A549 (cell line): ENCODE results near the gene ZFHX3. TPM values are rescaled to one million over a fixed set of nuclear protein-coding genes. Genes with fewer than 3 reads are reported as not detected.
A peak's percentile ranks its signal among the peaks of the same experiment; 100 is the strongest.

ENCODE experiments used
- ATAC-seq, 2 experiments: fragments of 200-7000 bp in 1 of 2; fragments of >200 bp in 1 of 2; cut with Nextera tagmentation in 1 of 2; cut with Tn5 transposase in 1 of 2; 3 replicates each; pipeline versions ENCODE4 v1.8.0 to v1.9.1; 2018 to 2020; ENCODE audit warnings: mild to moderate bottlenecking in 1 of 2, moderate library complexity in 1 of 2
- CTCF ChIA-PET: fragments of 300-600 bp; sonication (Branson Sonifier 250); formaldehyde crosslinking; extraction: SDS; loops from one replicate; lab custom pipeline; 2021; ENCODE audit warnings: antibody characterized with exemption, inconsistent platforms; lab: Yijun Ruan, JAX
- POLR2A ChIA-PET: fragments of 350-600 bp; formaldehyde crosslinking; extraction: SDS; loops from one replicate; lab custom pipeline; 2021; ENCODE audit warnings: antibody characterized with exemption, inconsistent platforms; lab: Yijun Ruan, JAX
- DNase-seq, 2 experiments: peaks; one replicate each; pipeline versions ENCODE4 v3.0.0 to v3.0.0-alpha.2; 2011 to 2016; ENCODE audit warnings: low read depth in 1 of 2, low spot score in 1 of 2
- FAIRE-seq: peaks from 2 replicates; lab custom pipeline; 2011; peaks lifted over from hg19 to GRCh38; lab: Jason Lieb, UNC
- H3K27ac ChIP-seq, 2 experiments: fragments of >200 bp; sonication (Bioruptor Twin); formaldehyde crosslinking; 3 replicates each; pipeline ENCODE4 v1.5.1; 2016 to 2017
- H3K4me1 ChIP-seq: fragments of >200 bp; sonication (Bioruptor Twin); formaldehyde crosslinking; 3 replicates; pipeline ENCODE4 v1.6.1; 2016
- H3K4me2 ChIP-seq: fragments of >200 bp; sonication (Bioruptor Twin); formaldehyde crosslinking; 3 replicates; pipeline ENCODE4 v1.6.1; 2016
- H3K4me3 ChIP-seq: fragments of >200 bp; sonication (Bioruptor Twin); formaldehyde crosslinking; 3 replicates; pipeline ENCODE4 v1.5.1; 2016
- H3K9me3 ChIP-seq: fragments of >200 bp; sonication (Bioruptor Twin); formaldehyde crosslinking; 3 replicates; pipeline ENCODE4 v1.6.1; 2016
- CBX2 ChIP-seq: fragments of 200-600 bp; sonication (generic); IDR thresholded peaks from 2 replicates; pipeline ENCODE4 v1.6.1; 2016; ENCODE audit warnings: low read depth, mild to moderate bottlenecking, borderline replicate concordance
- ESRRA ChIP-seq: fragments of 150-350 bp; IDR thresholded peaks from 2 replicates; pipeline ENCODE4 v1.6.1; 2014; ENCODE audit warnings: mild to moderate bottlenecking, low read length, borderline replicate concordance
- FOSL2 ChIP-seq, 2 experiments: fragments of 450-650 bp in 1 of 2; fragments of >200 bp in 1 of 2; sonication (Bioruptor Twin) in 1 of 2; formaldehyde crosslinking; IDR thresholded peaks; 2 replicates each; pipeline versions ENCODE4 v1.5.0 to v1.6.1; 2016 to 2020; ENCODE audit warnings: mild to moderate bottlenecking in 1 of 2, moderate library complexity in 1 of 2
- GATA3 ChIP-seq: IDR thresholded peaks from 2 replicates; pipeline ENCODE4 v1.6.1; 2012; ENCODE audit warnings: borderline replicate concordance
- HDAC2 ChIP-seq: fragments of 200-600 bp; sonication (generic); IDR thresholded peaks from 2 replicates; pipeline ENCODE4 v1.6.1; 2016
- HOXB13 ChIP-seq: fragments of 250-450 bp; sonication (Bioruptor Pico); IDR thresholded peaks from 2 replicates; pipeline ENCODE4 v1.5.0; 2020; ENCODE audit warnings: low read depth, mild to moderate bottlenecking, moderate library complexity
- MYC ChIP-seq: IDR thresholded peaks from 2 replicates; pipeline ENCODE4 v1.6.1; 2012; ENCODE audit warnings: mild to moderate bottlenecking, inconsistent platforms, low read length, improper control_type of control experiment, borderline replicate concordance
- NR3C1 ChIP-seq: fragments of >200 bp; sonication (Bioruptor Twin); formaldehyde crosslinking; IDR thresholded peaks from 3 replicates; pipeline ENCODE4 v1.6.1; 2017
- PHF8 ChIP-seq: fragments of 200-600 bp; sonication (generic); IDR thresholded peaks from 2 replicates; pipeline ENCODE4 v1.6.1; 2016; ENCODE audit warnings: low read depth, mild to moderate bottlenecking, antibody characterized with exemption, moderate library complexity, borderline replicate concordance
- POLR2AphosphoS2 ChIP-seq: conservative IDR thresholded peaks from 2 replicates; pipeline ENCODE4 v1.6.1; 2012; ENCODE audit warnings: low read length, improper control_type of control experiment, inconsistent platforms
- RAD21 ChIP-seq, 2 experiments: fragments of >200 bp in 1 of 2; sonication (Bioruptor Twin) in 1 of 2; formaldehyde crosslinking in 1 of 2; IDR thresholded peaks in 1 of 2; conservative IDR thresholded peaks in 1 of 2; 2 replicates in 1 of 2; 3 replicates in 1 of 2; pipeline ENCODE4 v1.6.1; 2012 to 2018; ENCODE audit warnings: inconsistent platforms in 1 of 2
- RARB ChIP-seq: fragments of 250-450 bp; sonication (Bioruptor Pico); IDR thresholded peaks from 2 replicates; pipeline ENCODE4 v1.8.0; 2021; ENCODE audit warnings: mild to moderate bottlenecking, moderate library complexity
- ZSCAN20 ChIP-seq: fragments of 250-450 bp; sonication (Bioruptor Pico); IDR thresholded peaks from 2 replicates; pipeline ENCODE4 v1.8.0; 2022; ENCODE audit warnings: mild to moderate bottlenecking, moderate library complexity
- WGBS: methylation state at CpG from one replicate; pipeline ENCODE4 v1.1.6; 2017; ENCODE audit errors: missing lambda C conversion rate; 5-methylcytosine and 5-hydroxymethylcytosine counted together
- polyA plus RNA-seq, 4 experiments: library from polyadenylated mRNA; depleted of rRNA in 3 of 4; stranded (reverse); fragments of >200 nt; fragmentation: RNase III in 1 of 4; extraction: RNeasy Plus Mini Kit Qiagen cat#74134 plus additional on column Dnase treatment in 1 of 4; gene quantifications; 2 replicates in 3 of 4; 3 replicates in 1 of 4; pipeline ENCODE4 v1.2.3, GENCODE V29; 2011 to 2017
- TF ChIP-seq, protein P1 (sequence below): IDR thresholded peaks from 2 replicates; pipeline ENCODE4 v1.6.1; 2012
- TF ChIP-seq, protein P2 (sequence below): fragments of >200 bp; sonication (Bioruptor Twin); formaldehyde crosslinking; IDR thresholded peaks from 2 replicates; pipeline ENCODE4 v1.6.1; 2016
- TF ChIP-seq, protein P3 (sequence below): fragments of 200-600 bp; sonication (generic); IDR thresholded peaks from 2 replicates; pipeline ENCODE4 v1.6.1; 2016; ENCODE audit warnings: antibody characterized with exemption, mild to moderate bottlenecking, moderate library complexity
- TF ChIP-seq, protein P4 (sequence below): fragments of >200 bp; sonication (Bioruptor Twin); formaldehyde crosslinking; IDR thresholded peaks from 3 replicates; pipeline ENCODE4 v1.6.1; 2016
- TF ChIP-seq, protein P5 (sequence below): IDR thresholded peaks from 2 replicates; pipeline ENCODE4 v1.6.1; 2012

The ZFHX3 gene
- polyA plus RNA-seq, 2 of the 4 experiments (the other 2 are of a cell fraction), result 3.9 to 6.5 TPM

DNA sequence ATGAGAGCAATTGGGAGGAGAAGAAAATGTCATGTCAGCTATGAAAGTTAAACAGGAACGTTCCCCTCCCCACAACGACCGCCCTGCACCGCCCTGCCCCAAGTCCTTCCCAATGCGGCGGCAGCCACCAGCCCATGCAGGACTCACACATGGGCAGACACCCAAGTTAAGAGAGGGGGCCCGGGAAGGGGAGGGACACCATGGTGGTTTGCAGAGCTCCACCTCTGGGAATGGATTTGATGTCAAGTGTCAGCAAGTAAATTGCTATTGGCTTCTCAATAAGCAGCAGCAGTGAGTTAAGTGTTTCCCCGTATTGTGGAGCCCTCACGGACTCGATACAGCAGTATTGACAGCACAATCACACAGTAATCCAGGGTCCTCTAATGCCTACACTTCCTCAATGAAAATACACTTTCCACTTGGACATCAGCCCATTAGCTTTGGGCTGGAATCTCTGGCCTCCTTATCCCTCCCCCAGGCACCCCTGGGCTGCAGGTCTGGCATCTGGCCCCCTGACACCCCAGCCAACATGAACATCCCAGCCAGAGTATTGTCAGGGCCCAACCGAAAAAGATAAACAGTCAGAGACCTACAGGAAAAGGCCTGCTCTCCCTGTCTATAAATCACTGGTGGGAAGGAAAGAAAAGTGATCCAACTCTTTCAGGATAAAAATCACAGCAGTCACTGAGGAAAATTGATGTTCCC, 22.6 kb downstream of the ZFHX3 start:
- H3K9me3 ChIP-seq, result no peaks in the 10 kb centered on the region
- no peak overlapping the region for H3K4me3 ChIP-seq
- DNase-seq, result no peak
- H3K4me2 ChIP-seq, result no peak overlapping the region; the same call in 2 of the 3 replicates
- peaks cover 62% of the 10 kb centered on the region for H3K4me1 ChIP-seq
- no peak for TF ChIP-seq ZSCAN20 (CRISPR knock-in tag)
- no peak for TF ChIP-seq HDAC2
- no peak for TF ChIP-seq POLR2AphosphoS2
- TF ChIP-seq, protein P1, sequence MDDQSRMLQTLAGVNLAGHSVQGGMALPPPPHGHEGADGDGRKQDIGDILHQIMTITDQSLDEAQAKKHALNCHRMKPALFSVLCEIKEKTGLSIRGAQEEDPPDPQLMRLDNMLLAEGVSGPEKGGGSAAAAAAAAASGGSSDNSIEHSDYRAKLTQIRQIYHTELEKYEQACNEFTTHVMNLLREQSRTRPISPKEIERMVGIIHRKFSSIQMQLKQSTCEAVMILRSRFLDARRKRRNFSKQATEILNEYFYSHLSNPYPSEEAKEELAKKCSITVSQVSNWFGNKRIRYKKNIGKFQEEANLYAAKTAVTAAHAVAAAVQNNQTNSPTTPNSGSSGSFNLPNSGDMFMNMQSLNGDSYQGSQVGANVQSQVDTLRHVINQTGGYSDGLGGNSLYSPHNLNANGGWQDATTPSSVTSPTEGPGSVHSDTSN, result no peak
- TF ChIP-seq MYC, result no peak
- no peak for ATAC-seq
- POLR2A ChIA-PET, result no interaction called here
- 84% methylated on average over 11 of the region's 11 CpGs for WGBS
- peak overlapping the region in 1 of 2 experiments; percentile 58; a peak in 2 of 6 replicates for H3K27ac ChIP-seq
- FAIRE-seq, result no peak
- CTCF ChIA-PET, result interaction anchor here (1.1 kb wide), 1 partner anchor 22 kb away, joined by 5 read pairs; the partner anchor contains the start of gene ZFHX3

DNA sequence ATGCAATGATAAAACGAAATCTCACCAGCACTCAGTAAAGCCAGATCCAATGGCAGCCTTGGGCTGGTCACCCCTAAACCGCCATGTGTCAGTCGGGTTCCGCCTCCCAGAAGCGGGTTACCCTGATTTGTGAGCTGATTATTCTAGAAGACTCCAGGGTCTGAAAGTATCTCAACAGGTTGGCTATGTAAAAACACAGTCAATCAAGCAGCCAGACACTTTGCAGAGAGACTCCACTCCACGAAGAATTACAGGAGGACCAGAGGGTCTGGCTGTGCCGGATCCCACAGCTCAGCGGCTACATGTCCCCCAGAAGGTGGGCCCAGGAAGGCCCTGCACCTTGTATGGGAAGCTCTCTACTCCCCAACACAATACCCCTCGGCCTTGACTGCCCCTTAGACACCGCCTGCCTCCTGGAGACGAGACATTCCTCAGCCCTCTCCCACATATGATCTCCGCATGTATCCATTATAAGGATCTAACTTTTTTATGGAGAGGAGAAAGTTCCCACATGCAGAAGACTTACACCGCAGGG, 23.3 kb downstream of the ZFHX3 start:
- POLR2A ChIA-PET, result no interaction called here
- no peak for ATAC-seq
- no peak for TF ChIP-seq RARB (CRISPR knock-in tag)
- TF ChIP-seq CBX2, result no peak
- TF ChIP-seq, protein P2, sequence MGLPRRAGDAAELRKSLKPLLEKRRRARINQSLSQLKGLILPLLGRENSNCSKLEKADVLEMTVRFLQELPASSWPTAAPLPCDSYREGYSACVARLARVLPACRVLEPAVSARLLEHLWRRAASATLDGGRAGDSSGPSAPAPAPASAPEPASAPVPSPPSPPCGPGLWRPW, result no peak
- TF ChIP-seq RAD21 (conservative IDR thresholded peaks at IDR 0.05 in 1 of 2, IDR thresholded peaks at IDR 0.05 in 1 of 2), result no peak
- TF ChIP-seq HOXB13, result no peak
- no peak for TF ChIP-seq PHF8
- TF ChIP-seq, protein P3, sequence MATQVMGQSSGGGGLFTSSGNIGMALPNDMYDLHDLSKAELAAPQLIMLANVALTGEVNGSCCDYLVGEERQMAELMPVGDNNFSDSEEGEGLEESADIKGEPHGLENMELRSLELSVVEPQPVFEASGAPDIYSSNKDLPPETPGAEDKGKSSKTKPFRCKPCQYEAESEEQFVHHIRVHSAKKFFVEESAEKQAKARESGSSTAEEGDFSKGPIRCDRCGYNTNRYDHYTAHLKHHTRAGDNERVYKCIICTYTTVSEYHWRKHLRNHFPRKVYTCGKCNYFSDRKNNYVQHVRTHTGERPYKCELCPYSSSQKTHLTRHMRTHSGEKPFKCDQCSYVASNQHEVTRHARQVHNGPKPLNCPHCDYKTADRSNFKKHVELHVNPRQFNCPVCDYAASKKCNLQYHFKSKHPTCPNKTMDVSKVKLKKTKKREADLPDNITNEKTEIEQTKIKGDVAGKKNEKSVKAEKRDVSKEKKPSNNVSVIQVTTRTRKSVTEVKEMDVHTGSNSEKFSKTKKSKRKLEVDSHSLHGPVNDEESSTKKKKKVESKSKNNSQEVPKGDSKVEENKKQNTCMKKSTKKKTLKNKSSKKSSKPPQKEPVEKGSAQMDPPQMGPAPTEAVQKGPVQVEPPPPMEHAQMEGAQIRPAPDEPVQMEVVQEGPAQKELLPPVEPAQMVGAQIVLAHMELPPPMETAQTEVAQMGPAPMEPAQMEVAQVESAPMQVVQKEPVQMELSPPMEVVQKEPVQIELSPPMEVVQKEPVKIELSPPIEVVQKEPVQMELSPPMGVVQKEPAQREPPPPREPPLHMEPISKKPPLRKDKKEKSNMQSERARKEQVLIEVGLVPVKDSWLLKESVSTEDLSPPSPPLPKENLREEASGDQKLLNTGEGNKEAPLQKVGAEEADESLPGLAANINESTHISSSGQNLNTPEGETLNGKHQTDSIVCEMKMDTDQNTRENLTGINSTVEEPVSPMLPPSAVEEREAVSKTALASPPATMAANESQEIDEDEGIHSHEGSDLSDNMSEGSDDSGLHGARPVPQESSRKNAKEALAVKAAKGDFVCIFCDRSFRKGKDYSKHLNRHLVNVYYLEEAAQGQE, result no peak
- TF ChIP-seq ESRRA, result no peak
- no peak for TF ChIP-seq NR3C1
- TF ChIP-seq, protein P4, sequence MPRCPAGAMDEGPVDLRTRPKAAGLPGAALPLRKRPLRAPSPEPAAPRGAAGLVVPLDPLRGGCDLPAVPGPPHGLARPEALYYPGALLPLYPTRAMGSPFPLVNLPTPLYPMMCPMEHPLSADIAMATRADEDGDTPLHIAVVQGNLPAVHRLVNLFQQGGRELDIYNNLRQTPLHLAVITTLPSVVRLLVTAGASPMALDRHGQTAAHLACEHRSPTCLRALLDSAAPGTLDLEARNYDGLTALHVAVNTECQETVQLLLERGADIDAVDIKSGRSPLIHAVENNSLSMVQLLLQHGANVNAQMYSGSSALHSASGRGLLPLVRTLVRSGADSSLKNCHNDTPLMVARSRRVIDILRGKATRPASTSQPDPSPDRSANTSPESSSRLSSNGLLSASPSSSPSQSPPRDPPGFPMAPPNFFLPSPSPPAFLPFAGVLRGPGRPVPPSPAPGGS, result no peak
- TF ChIP-seq, protein P5, sequence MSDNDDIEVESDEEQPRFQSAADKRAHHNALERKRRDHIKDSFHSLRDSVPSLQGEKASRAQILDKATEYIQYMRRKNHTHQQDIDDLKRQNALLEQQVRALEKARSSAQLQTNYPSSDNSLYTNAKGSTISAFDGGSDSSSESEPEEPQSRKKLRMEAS, result no peak
- TF ChIP-seq GATA3, result no peak
- TF ChIP-seq FOSL2 (IDR thresholded peaks at IDR 0.05), result no peak
- no peak for TF ChIP-seq FOSL2 (CRISPR knock-in tag; IDR thresholded peaks at IDR 0.05)
- TF ChIP-seq, all 56 proteins: peak for 0
- WGBS, result 95% methylated on average over 13 of the region's 13 CpGs
- no peaks in the 10 kb centered on the region for H3K9me3 ChIP-seq
- peak overlapping the region in 1 of 2 experiments; percentile 34; a peak in 2 of 6 replicates for H3K27ac ChIP-seq
- H3K4me1 ChIP-seq, result peaks cover 69% of the 10 kb centered on the region
- CTCF ChIA-PET, result interaction anchor here (1.1 kb wide), 1 partner anchor 23 kb away, joined by 5 read pairs; the partner anchor contains the start of gene ZFHX3
- H3K4me2 ChIP-seq, result no peak overlapping the region
- DNase-seq, result no peak
- no peak overlapping the region for H3K4me3 ChIP-seq
- no peak for FAIRE-seq
